Breast epithelium (tissue), 4 donors: Measurements from ENCODE around the gene PSME1. TPM values are rescaled to one million over a fixed set of nuclear protein-coding genes. Genes with fewer than 3 reads are reported as not detected.
A peak's percentile ranks its signal among the peaks of the same experiment; 100 is the strongest.

Experiments used
- DNase-seq, 2 donors: peaks; one replicate each; pipeline ENCODE4 v3.0.0-alpha.2; 2019; ENCODE audit warnings: low spot score in 2 of 2
- H3K27ac ChIP-seq, 2 donors: fragments of 200-600 bp; sonication (generic) in 1 of 2; one replicate each; pipeline ENCODE4 v1.5.1; 2016 to 2019; ENCODE audit warnings: mild to moderate bottlenecking in 1 of 2
- H3K27me3 ChIP-seq, 2 donors: fragments of 200-600 bp; sonication (generic) in 1 of 2; one replicate each; pipeline versions ENCODE4 v1.5.1 to v1.6.0; 2017 to 2019; ENCODE audit warnings: control low read depth in 1 of 2, mild to moderate bottlenecking in 1 of 2
- H3K36me3 ChIP-seq: fragments of 200-600 bp; one replicate; pipeline ENCODE4 v1.5.1; 2019
- H3K4me1 ChIP-seq, 2 donors: fragments of 200-600 bp; sonication (generic); one replicate each; pipeline ENCODE4 v1.5.1; 2016 to 2019; ENCODE audit warnings: control low read depth in 1 of 2
- H3K4me3 ChIP-seq, 3 donors: fragments of 200-600 bp; sonication (generic); 1 replicate in 2 of 3; 2 replicates in 1 of 3; pipeline ENCODE4 v1.5.1; 2016 to 2019; ENCODE audit warnings: mild to moderate bottlenecking in 3 of 3, moderate library complexity in 2 of 3
- H3K9me3 ChIP-seq, 2 donors: fragments of 200-600 bp; sonication (generic) in 1 of 2; one replicate each; pipeline ENCODE4 v1.5.1; 2016 to 2019; ENCODE audit warnings: control low read depth in 1 of 2
- POLR2A ChIP-seq: fragments of 450-650 bp; IDR thresholded peaks from one replicate; pipeline ENCODE4 v1.6.1; 2016; ENCODE audit warnings: antibody characterized with exemption, mild to moderate bottlenecking, moderate library complexity
- POLR2AphosphoS5 ChIP-seq, 3 donors: sonication (generic); formaldehyde crosslinking; IDR thresholded peaks; one replicate each; pipeline ENCODE4 v1.6.1; 2017; ENCODE audit warnings: antibody characterized with exemption in 3 of 3
- intact Hi-C: fragments of 100-400 bp; cut with DNase I; formaldehyde crosslinking; loops from one replicate; pipeline ENCODE4 v1.15.1; 2023; ENCODE audit warnings: low total_unique reads
- total RNA-seq, 3 donors: library from RNA; depleted of rRNA; stranded (reverse); fragments of >200 nt; gene quantifications; one replicate each; pipeline ENCODE4 v1.1.0, GENCODE V29; 2016
- TF ChIP-seq, protein P1 (sequence below), 3 donors: fragments of 450-650 bp; IDR thresholded peaks; one replicate each; pipeline ENCODE4 v1.5.1; 2016 to 2017; ENCODE audit warnings: antibody characterized with exemption in 3 of 3, mild to moderate bottlenecking in 3 of 3, moderate library complexity in 3 of 3

PSME1 gene
- total RNA-seq, 3 donors from 2014 or later = 91.1 to 151 (median 135) TPM

DNA sequence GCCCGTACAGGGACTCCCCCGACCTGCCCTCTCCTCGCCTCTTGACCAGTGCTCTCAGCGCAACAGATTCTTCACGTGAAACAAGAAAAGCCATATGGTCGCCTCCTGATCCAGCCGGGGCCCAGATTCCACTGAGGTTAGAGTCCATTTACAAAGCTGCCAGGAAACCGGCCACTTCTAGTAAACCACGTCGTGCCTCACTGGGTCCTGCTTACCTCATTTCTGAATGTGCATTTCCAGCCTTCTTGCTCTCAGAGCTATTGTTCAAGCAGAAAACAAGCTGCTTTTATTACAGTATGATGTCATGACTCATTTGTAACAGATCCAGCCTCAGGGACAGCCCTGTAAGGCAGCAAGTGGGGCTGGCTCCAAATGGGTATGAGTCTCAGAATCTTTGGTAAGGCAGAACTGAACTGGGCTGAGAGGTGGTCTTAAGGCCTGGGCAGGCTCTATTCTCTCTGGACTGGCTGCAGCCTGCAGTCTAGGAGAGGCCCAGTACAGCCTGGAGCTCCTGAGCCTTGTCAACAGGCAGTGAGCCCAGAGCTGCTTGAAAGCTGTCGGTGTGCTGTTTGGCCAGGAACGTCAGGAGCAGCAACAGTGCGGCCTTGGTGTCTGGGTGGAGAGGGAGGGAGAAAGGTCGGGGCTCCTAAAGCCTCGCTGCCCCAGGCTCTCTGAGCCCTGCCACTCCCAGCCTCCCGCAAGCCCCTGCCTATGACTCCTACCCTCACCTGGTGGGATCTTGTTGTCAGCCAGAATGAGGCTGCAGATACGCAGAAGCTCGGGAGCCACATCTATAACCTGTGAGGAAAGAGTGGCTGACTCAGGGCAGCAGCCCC, 44.2 kb downstream of the PSME1 start:
- TF ChIP-seq POLR2A (no peak), POLR2AphosphoS5 (IDR thresholded peaks at IDR 0.05) (no peak)
- TF ChIP-seq, protein P1, sequence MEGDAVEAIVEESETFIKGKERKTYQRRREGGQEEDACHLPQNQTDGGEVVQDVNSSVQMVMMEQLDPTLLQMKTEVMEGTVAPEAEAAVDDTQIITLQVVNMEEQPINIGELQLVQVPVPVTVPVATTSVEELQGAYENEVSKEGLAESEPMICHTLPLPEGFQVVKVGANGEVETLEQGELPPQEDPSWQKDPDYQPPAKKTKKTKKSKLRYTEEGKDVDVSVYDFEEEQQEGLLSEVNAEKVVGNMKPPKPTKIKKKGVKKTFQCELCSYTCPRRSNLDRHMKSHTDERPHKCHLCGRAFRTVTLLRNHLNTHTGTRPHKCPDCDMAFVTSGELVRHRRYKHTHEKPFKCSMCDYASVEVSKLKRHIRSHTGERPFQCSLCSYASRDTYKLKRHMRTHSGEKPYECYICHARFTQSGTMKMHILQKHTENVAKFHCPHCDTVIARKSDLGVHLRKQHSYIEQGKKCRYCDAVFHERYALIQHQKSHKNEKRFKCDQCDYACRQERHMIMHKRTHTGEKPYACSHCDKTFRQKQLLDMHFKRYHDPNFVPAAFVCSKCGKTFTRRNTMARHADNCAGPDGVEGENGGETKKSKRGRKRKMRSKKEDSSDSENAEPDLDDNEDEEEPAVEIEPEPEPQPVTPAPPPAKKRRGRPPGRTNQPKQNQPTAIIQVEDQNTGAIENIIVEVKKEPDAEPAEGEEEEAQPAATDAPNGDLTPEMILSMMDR (IDR thresholded peaks at IDR 0.05) = no peak
- H3K4me1 ChIP-seq = no peaks in the 10 kb centered on the region
- H3K27ac ChIP-seq = peak overlapping the region; percentile 66 to 83
- H3K4me3 ChIP-seq = no peak overlapping the region
- H3K9me3 ChIP-seq = no peaks in the 10 kb centered on the region
- intact Hi-C loops = no loop called here
- peaks cover 8% of the 10 kb centered on the region for H3K36me3 ChIP-seq
- no peak for DNase-seq
- H3K27me3 ChIP-seq = no peaks in the 10 kb centered on the region

DNA sequence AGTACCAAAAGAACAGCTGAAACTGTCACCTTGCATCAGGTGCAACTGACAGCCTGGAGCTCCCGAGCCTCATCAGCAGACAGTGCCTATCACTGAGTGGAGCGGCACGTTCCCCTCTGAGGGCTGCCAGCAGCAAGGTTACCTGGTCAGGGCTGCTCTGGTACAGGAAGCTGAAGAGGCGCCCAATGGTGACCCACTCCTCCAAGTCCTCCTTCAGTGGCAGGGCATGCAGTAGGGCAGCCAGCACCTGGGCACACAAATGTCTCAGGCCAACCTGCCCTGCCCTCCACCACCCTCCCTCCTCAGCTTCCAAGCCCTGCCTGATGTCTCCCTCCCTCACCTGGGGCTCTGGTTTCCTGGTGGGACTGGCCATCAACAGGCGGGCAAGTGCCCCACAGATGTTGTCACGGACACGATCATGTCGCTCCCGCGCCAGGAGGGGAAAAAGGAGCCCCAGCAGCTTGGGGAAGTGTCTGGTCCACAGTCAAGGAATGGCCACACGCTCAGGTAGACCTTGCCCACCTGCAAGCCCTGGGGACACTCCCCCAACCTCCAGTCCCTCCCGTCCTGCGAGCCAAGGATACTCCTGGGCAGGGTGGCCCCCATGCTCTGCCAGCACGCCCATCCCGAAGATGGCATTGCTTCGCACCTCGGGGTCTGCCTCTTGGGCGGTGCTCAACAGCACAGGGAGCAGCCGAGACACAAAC, 45.5 kb downstream of the PSME1 start:
- H3K4me1 ChIP-seq = no peaks in the 10 kb centered on the region
- no peaks in the 10 kb centered on the region for H3K9me3 ChIP-seq
- intact Hi-C loops = no loop called here
- no peaks in the 10 kb centered on the region for H3K27me3 ChIP-seq
- no peak overlapping the region for H3K27ac ChIP-seq
- DNase-seq = no peak
- TF ChIP-seq POLR2A = no peak
- no peak for TF ChIP-seq POLR2AphosphoS5 (IDR thresholded peaks at IDR 0.05)
- TF ChIP-seq, protein P1 (IDR thresholded peaks at IDR 0.05) = no peak
- H3K36me3 ChIP-seq = peaks cover 7% of the 10 kb centered on the region
- no peak overlapping the region for H3K4me3 ChIP-seq

DNA sequence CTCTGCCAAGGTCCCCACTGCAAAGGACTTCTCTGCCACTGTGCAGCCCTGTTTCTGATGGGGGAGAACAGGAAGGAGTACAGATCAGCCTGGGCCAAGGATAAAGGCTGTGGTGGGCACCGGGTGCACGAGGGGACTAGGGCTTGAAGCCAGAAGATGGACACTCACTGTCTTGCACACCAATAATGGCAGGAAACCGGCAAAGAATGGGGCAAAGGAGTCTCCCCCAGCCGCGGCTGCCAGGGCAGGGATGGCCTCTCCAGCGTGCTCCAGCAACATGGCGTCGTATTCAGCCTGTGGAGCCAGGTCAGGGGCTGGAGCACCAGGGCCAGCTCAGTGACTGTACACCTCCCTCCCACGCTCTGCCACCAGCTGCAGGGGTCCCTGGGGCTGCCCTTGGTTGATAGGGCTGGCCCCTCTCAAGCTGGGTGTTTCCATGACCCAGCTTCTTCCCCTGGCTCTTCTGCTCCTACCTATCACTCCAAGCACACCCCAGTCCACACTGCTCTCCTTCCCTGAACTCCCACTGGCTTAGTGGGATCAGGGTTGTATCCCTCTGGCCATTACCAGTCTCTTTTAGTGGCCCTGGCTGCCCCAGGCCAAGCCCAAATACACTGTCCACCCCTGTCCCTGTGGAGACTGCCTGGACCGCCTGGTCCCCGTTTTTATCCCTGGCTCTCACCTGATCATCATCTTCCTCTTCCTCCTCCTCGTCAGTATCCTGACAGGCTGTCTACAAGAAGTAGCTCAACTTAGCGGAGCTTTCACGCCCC, 46.3 kb downstream of the PSME1 start:
- no peak for TF ChIP-seq POLR2AphosphoS5 (IDR thresholded peaks at IDR 0.05)
- no peaks in the 10 kb centered on the region for H3K27me3 ChIP-seq
- intact Hi-C loops = no loop called here
- H3K9me3 ChIP-seq = no peaks in the 10 kb centered on the region
- H3K27ac ChIP-seq = peak overlapping the region in 1 of 2 donors; percentile 7
- H3K4me3 ChIP-seq = no peak overlapping the region
- DNase-seq = no peak
- peaks cover 5% of the 10 kb centered on the region for H3K36me3 ChIP-seq
- H3K4me1 ChIP-seq = peaks cover 0 to under 1% of the 10 kb centered on the region in 2 donors

DNA sequence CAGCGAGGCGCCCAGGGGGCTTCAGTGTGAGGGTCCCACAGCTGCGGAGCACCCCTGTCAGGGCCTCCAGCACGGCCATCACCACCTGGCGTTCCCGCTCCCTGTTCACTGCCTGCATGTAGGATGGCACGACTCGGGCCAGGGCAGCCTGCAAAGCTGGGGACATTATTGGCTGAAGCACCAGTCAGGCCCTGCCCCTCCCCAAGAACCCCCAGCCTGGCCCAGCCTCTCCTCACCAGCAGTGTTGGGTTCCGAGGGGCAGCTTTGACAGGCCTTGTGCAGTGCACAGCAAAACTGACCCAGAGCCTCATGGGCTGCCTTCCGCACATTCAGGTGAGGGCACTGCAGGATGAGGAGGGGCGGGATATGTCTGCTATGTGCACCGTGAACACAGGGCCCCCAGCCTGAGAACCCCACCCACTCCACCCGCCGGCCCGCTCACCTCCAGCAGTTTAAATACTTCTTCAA, 47.1 kb downstream of the PSME1 start:
- intact Hi-C loops = no loop called here
- Histone ChIP-seq H3K36me3 (peaks cover 5% of the 10 kb centered on the region), H3K4me3 (no peak overlapping the region)

More for the DNA sequence above, 47.1 kb downstream of the PSME1 start:
- peaks cover 0 to 8% of the 10 kb centered on the region in 2 donors for H3K4me1 ChIP-seq
- H3K27ac ChIP-seq = no peak overlapping the region
- H3K9me3 ChIP-seq = no peaks in the 10 kb centered on the region
- H3K27me3 ChIP-seq = no peaks in the 10 kb centered on the region
- TF ChIP-seq, protein P1 (IDR thresholded peaks at IDR 0.05) = no peak
- TF ChIP-seq POLR2A = no peak
- no peak for TF ChIP-seq POLR2AphosphoS5 (IDR thresholded peaks at IDR 0.05)
- no peak for DNase-seq
